Cardiac fibroblast (primary cell): ENCODE data around the gene C1QTNF8.

Source experiments
- DNase-seq, 2 donors: peaks; one replicate each; pipeline versions ENCODE4 v3.0.0 to v3.0.0-alpha.2; 2010; ENCODE audit warnings: low read depth in 2 of 2
- H3K4me3 ChIP-seq, 2 donors: replicated peaks in 1 of 2; 1 replicate in 1 of 2; 2 replicates in 1 of 2; pipeline ENCODE4 v1.5.1; 2011; ENCODE audit warnings: low read depth in 2 of 2, low read length in 2 of 2, mild to moderate bottlenecking in 2 of 2, moderate library complexity in 1 of 2
- TF ChIP-seq, protein P1 (sequence below): IDR thresholded peaks from one replicate; pipeline ENCODE4 v1.5.1; 2011; ENCODE audit warnings: low read depth, mild to moderate bottlenecking, low read length, inconsistent platforms

C1QTNF8 gene

DNA sequence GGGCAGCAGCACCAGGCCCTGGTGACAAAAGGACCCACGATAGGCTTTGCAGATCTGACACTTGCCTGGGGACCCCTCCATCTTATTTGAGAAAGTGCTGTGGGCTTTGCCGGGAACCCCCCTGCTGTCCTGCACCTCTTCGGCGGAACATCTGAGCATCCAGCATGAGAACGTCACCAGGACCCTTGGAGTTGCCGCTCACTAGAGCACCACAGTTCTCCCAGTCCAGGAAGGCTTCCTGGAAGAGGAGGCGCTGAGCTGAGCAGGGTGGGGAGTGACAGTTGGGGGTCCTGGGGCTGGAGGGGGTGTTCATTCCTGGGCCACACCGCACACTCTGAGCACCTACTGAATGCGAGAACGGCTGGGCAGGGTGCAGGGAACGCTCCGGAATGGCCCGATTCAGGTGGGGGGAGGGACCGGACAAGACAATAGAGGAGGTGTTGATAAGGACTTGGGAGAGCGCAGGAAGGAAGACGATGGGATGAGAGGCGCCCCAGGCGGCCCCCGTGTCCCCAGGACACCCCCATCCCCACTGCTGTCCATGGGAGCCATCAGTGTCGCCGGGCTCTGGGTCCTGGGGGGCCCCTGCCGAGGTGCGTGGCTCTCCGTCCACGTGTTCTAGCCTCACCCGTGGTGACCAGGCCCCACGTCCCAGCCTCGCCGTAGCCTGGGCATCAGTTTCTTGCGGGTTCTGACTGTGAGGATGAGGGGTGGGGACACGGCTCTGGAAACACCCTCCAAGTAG is 32.1 kb upstream of the C1QTNF8 start:
- TF ChIP-seq, protein P1, sequence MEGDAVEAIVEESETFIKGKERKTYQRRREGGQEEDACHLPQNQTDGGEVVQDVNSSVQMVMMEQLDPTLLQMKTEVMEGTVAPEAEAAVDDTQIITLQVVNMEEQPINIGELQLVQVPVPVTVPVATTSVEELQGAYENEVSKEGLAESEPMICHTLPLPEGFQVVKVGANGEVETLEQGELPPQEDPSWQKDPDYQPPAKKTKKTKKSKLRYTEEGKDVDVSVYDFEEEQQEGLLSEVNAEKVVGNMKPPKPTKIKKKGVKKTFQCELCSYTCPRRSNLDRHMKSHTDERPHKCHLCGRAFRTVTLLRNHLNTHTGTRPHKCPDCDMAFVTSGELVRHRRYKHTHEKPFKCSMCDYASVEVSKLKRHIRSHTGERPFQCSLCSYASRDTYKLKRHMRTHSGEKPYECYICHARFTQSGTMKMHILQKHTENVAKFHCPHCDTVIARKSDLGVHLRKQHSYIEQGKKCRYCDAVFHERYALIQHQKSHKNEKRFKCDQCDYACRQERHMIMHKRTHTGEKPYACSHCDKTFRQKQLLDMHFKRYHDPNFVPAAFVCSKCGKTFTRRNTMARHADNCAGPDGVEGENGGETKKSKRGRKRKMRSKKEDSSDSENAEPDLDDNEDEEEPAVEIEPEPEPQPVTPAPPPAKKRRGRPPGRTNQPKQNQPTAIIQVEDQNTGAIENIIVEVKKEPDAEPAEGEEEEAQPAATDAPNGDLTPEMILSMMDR = no peak
- DNase-seq = no peak
- H3K4me3 ChIP-seq = no peak overlapping the region

DNA sequence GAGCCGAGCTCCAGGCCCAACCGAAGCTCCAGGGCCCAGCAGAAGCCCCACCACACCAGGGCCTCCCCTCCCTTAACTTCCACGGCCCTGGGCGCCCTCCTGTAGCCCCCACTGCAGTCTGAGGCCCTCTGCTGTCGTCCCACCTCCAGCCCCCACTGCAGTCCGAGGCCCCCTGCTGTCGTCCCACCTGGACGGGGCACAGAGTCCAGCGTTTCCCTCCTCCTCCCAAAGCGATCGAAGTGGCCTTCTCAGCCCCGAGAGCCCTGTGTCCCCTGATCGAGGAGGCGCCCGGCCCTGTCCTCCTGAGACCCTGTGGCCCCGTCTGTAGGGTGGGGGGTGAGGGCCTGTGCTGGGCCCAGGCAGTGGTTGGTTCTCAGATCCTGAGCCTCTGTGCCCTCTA is 31.1 kb upstream of the C1QTNF8 start:
- H3K4me3 ChIP-seq = no peak overlapping the region
- TF ChIP-seq, protein P1 = no peak
- DNase-seq = no peak

DNA sequence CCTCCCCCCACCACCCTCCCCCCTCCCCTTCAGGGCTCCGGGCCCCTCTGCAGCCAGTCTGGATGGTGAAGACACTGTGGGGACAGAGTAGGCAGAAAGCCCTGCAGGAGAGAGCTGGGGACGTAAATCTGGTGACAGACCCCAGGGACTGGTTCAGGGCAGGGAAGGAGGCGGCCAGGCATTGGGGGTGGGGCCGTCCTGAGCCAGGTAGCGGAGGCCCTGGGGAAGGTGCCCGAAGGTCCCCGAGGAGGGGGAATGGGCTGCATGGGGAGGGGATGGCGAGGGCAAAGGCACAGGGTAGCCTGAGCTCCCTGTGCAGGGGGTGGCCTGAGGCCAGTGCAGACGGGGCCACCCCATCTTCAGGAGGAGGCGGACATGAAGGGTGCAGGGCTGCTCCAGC is 30.5 kb upstream of the C1QTNF8 start:
- DNase-seq = no peak
- TF ChIP-seq, protein P1 = no peak
- no peak overlapping the region for H3K4me3 ChIP-seq

DNA sequence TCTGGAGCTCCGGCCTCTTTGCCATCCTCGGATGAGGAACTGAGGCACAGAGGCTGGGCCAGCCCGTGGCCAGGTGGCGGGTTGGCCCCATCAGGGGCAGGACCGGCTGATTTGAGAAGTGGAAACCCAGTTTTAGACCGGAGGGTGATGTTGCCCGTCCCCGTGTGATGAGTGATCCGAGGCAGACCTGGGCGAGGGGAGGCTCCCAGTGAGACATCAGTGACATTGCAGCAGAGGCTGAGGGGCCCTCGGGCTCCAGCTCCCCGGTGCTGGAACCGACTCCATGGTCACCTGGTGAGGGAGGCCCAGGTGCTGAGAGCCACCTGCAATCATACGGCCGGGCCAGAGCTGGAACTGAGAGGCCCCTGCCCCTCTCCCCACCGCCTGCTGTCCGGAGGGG is 30.0 kb upstream of the C1QTNF8 start:
- DNase-seq = no peak
- no peak overlapping the region for H3K4me3 ChIP-seq
- TF ChIP-seq, protein P1 = no peak

DNA sequence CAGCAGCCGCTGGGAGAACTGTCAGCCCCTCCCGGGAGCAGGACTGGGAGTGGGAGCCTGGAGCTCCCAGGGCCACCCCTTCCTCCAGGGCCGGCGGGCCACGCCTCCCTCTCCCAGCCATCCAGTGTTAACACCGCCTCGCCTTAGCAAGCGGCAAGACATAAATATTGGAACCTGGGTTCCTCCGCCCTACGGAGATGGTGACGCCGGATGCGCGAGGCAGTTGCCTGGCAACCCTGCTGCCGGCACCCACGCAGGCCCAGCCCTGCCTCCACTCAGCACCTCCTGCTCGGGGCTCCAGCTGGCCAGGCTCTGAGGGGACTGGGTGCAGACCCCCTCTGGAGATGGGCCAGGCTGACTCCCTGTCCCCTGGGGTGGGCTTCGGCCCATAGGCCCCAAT is 29.4 kb upstream of the C1QTNF8 start:
- no peak overlapping the region for H3K4me3 ChIP-seq
- TF ChIP-seq, protein P1 = no peak
- DNase-seq = peak; percentile 40 to 51

DNA sequence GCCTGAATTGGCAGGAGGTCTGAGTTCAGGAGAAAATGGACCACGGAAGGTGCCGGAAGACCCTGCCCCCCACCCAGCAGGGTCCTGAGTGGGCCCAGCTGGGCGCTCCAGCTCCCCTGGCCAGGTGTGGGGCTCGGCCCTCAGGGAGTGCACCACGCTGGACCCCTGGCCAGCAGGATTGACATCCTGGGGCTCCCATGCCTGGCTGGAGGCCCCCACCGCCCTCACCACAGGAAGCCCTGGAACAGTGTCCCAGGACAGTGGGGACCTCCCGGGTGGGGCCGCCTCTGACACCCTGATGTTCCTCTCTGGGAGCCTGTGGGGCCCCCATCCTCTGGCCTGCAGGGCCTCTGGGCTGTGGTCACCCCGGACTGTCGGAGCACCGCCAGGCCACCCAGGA is 28.8 kb upstream of the C1QTNF8 start:
- TF ChIP-seq, protein P1 = no peak
- no peak for DNase-seq
- no peak overlapping the region for H3K4me3 ChIP-seq

DNA sequence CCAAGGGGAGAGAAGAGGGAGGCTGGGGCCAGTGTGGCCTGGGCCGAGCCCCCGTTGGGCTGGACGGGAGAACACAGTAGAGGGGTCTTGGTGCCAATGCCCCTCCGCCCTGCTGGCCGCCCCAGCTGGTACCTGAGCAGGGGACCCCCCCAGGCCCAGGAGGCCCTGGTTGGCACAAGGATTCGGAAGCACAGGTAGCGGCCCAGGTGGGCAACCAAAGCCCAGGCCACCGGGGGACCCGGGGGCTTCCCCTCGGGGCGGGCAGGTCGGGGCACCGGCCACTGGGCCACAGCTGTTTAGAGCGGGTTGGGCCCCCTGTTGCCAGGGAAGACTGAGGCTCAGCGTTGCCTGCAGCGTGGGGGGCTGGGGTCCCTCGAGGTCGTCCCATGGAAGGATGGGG is 28.2 kb upstream of the C1QTNF8 start:
- no peak for DNase-seq
- TF ChIP-seq, protein P1 = no peak
- no peak overlapping the region for H3K4me3 ChIP-seq
